ENCODE data around the gene ARL3.

The ARL3 gene

DNA sequence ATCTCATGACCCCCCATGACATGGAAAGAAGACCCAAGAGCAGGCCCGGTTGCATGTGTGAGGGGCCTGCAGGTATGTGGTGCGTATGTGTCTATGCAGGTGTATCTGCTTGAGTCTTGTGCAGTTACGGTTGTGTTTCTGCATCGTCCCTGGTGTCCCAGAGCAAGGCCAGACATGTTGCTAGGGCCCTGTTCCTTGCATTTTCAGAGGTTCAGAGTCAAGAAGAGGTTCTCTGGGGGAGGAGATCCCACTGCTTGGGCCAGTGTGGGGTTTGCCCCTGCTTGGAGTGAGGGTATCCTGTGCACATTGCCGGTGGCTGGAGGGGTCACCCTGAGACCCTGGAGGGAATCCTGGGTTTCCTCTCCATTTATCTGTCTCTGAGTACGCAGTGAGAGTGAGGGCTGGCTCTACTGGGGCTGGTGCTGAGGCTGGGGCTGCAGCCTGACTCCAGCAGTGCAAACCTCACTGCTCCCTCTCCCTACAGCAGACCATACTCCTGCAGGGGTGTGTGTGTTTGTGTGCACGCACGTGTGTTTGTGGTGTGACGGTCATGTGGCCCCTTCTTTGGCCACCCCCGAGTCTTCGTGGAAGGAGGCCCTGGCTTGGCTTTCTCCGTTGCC is 65.8 kb downstream of the ARL3 start:
- TF ChIP-seq CTCF (IDR thresholded peaks at IDR 0.05; ENCODE audit: unreplicated experiment in 3 of 3): no peak
- peak overlapping the region; percentile 88 to 94 (median 93) for H3K4me3 Mint-ChIP-seq
- no peaks in the 10 kb centered on the region for H3K9me3 Mint-ChIP-seq
- H3K4me1 Mint-ChIP-seq: peaks cover 55% of the 10 kb centered on the region
- no peaks in the 10 kb centered on the region for H3K27me3 Mint-ChIP-seq (ENCODE audit: low read depth)
- H3K27ac Mint-ChIP-seq: peak overlapping the region; percentile 95 to 97 (median 96)
- H3K36me3 Mint-ChIP-seq (ENCODE audit: low read depth): peaks cover 22% of the 10 kb centered on the region

GRCh38 chr10:102647443-102648268 is 66.5 kb downstream of the ARL3 start:
- peak overlapping the region; percentile 88 to 94 (median 93) for H3K4me3 Mint-ChIP-seq
- H3K9me3 Mint-ChIP-seq: no peaks in the 10 kb centered on the region
- no peaks in the 10 kb centered on the region for H3K27me3 Mint-ChIP-seq (ENCODE audit: low read depth)
- no peak for TF ChIP-seq CTCF (IDR thresholded peaks at IDR 0.05; ENCODE audit: unreplicated experiment in 3 of 3)
- peaks cover 48% of the 10 kb centered on the region for H3K4me1 Mint-ChIP-seq
- H3K36me3 Mint-ChIP-seq (ENCODE audit: low read depth): peaks cover 17% of the 10 kb centered on the region
- peak overlapping the region; percentile 73 to 96 (median 95) for H3K27ac Mint-ChIP-seq

DNA sequence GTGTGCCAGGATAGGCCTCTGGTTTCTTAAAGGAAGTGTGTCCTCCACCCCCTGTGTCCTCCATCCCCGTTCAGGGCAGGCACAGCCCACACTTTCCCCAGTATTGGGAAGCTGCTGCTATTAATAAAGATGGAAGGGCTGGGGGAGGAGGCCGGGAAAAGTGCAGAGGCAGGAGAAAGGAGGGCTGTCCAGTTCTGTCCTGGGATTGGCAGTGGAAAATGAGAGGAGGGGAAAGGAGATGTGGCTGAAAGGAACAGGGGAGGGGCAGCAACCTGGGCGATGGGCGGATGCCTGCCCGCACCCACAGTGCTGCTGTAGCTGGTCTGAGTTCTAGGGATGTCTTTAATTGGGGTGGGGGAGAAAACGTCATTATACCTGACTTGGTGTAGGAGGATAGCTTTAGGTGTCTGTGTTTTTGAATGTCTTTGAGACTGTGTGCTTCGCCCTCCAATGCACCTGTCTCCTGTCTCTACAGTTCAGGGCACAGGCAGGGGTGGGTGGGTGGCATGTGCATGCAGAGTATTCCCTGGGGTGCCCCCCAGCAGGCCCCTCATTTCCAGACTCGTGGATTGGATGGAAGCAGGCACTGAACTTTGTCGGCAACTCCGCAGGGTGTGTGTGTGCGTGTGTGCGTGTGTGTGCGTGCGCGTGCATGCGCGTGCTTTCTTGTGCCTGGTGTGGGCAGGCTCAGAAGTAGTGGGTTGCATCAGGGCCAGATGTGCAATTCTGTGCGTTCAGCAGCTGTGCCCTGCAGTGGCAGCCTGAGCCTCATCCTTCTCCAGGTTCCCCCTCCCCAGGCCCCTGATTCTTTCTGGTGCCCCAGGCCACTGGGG is 67.4 kb downstream of the ARL3 start:
- Mint-ChIP-seq H3K27ac (peak overlapping the region; percentile 82 to 98 (median 96)), H3K9me3 (no peaks in the 10 kb centered on the region), H3K4me3 (peak overlapping the region; percentile 88 to 94 (median 93)), H3K27me3 (ENCODE audit: low read depth) (no peaks in the 10 kb centered on the region), H3K36me3 (ENCODE audit: low read depth) (peaks cover 12% of the 10 kb centered on the region), H3K4me1 (peaks cover 45% of the 10 kb centered on the region)
- no peak for TF ChIP-seq CTCF (IDR thresholded peaks at IDR 0.05; ENCODE audit: unreplicated experiment in 3 of 3)

GRCh38 chr10:102645741-102646609 is 68.2 kb downstream of the ARL3 start:
- no peak for TF ChIP-seq CTCF (IDR thresholded peaks at IDR 0.05; ENCODE audit: unreplicated experiment in 3 of 3)
- Mint-ChIP-seq H3K27me3 (ENCODE audit: low read depth) (no peaks in the 10 kb centered on the region), H3K4me3 (peak overlapping the region; percentile 88 to 94 (median 93)), H3K27ac (peak overlapping the region; percentile 82 to 98 (median 87)), H3K9me3 (no peaks in the 10 kb centered on the region), H3K4me1 (peaks cover 51% of the 10 kb centered on the region), H3K36me3 (ENCODE audit: low read depth) (peaks cover 12% of the 10 kb centered on the region)

- Mint-ChIP-seq H3K36me3 (ENCODE audit: low read depth) (peaks cover 12% of the 10 kb centered on the region), H3K4me3 (peak overlapping the region; percentile 88 to 94 (median 93)), H3K4me1 (peaks cover 45% of the 10 kb centered on the region), H3K27me3 (ENCODE audit: low read depth) (no peaks in the 10 kb centered on the region), H3K9me3 (no peaks in the 10 kb centered on the region), H3K27ac (peak overlapping the region; percentile 82 to 98 (median 87))
- no peak for TF ChIP-seq CTCF (IDR thresholded peaks at IDR 0.05; ENCODE audit: unreplicated experiment in 3 of 3)
Measured at GRCh38 chr10:102645388-102645740, 68.8 kb downstream of the ARL3 start.
